ENCODE results near the gene MGAM2. TPM values are rescaled to one million over a fixed set of nuclear protein-coding genes. Genes with fewer than 3 reads are reported as not detected.

Gene MGAM2
- total and polyA plus RNA-seq, 2 experiments from 2014 or later = 0.03 TPM; not detected in 1

GRCh38 chr7:142142702-142143101 lies 31.2 kb downstream of the MGAM2 start:
- Histone ChIP-seq H3K36me3 (no peaks in the 10 kb centered on the region), H3K4me1 (ENCODE audit: low read depth) (peaks cover 4% of the 10 kb centered on the region), H3K27me3 (no peaks in the 10 kb centered on the region), H3K4me3 (no peak overlapping the region), H3K27ac (no peak overlapping the region), H3K9me3 (ENCODE audit: low read depth) (no peaks in the 10 kb centered on the region)
- TF ChIP-seq CTCF (IDR thresholded peaks at IDR 0.05; ENCODE audit: low read depth, low read length) = no peak
- DNase-seq (ENCODE audit: low read depth in 1 of 2, low spot score in 1 of 2) = no peak

- H3K27me3 ChIP-seq = no peaks in the 10 kb centered on the region
- no peaks in the 10 kb centered on the region for H3K36me3 ChIP-seq
- H3K9me3 ChIP-seq (ENCODE audit: low read depth) = no peaks in the 10 kb centered on the region
- no peak overlapping the region for H3K4me3 ChIP-seq
- H3K4me1 ChIP-seq (ENCODE audit: low read depth) = no peaks in the 10 kb centered on the region
- TF ChIP-seq CTCF (IDR thresholded peaks at IDR 0.05; ENCODE audit: low read depth, low read length) = no peak
- no peak for DNase-seq (ENCODE audit: low read depth in 1 of 2, low spot score in 1 of 2)
- no peak overlapping the region for H3K27ac ChIP-seq
These were observed 34.6 kb downstream of the MGAM2 start for GRCh38 chr7:142146124-142146523.

GRCh38 chr7:142150356-142150755 lies 38.8 kb downstream of the MGAM2 start:
- no peak for DNase-seq (ENCODE audit: low read depth in 1 of 2, low spot score in 1 of 2)
- no peaks in the 10 kb centered on the region for H3K4me1 ChIP-seq (ENCODE audit: low read depth)
- no peaks in the 10 kb centered on the region for H3K9me3 ChIP-seq (ENCODE audit: low read depth)
- H3K4me3 ChIP-seq = no peak overlapping the region
- no peaks in the 10 kb centered on the region for H3K36me3 ChIP-seq
- no peak for TF ChIP-seq CTCF (IDR thresholded peaks at IDR 0.05; ENCODE audit: low read depth, low read length)
- H3K27ac ChIP-seq = no peak overlapping the region
- H3K27me3 ChIP-seq = no peaks in the 10 kb centered on the region

GRCh38 chr7:142150869-142151268 lies 39.4 kb downstream of the MGAM2 start:
- H3K27ac ChIP-seq = no peak overlapping the region
- no peak for DNase-seq (ENCODE audit: low read depth in 1 of 2, low spot score in 1 of 2)
- no peaks in the 10 kb centered on the region for H3K27me3 ChIP-seq
- H3K4me3 ChIP-seq = no peak overlapping the region
- no peak for TF ChIP-seq CTCF (IDR thresholded peaks at IDR 0.05; ENCODE audit: low read depth, low read length)
- H3K4me1 ChIP-seq (ENCODE audit: low read depth) = no peaks in the 10 kb centered on the region
- H3K36me3 ChIP-seq = no peaks in the 10 kb centered on the region
- H3K9me3 ChIP-seq (ENCODE audit: low read depth) = no peaks in the 10 kb centered on the region

- Histone ChIP-seq H3K27me3 (no peaks in the 10 kb centered on the region), H3K36me3 (no peaks in the 10 kb centered on the region), H3K27ac (no peak overlapping the region), H3K9me3 (ENCODE audit: low read depth) (no peaks in the 10 kb centered on the region), H3K4me3 (no peak overlapping the region), H3K4me1 (ENCODE audit: low read depth) (no peaks in the 10 kb centered on the region)
- no peak for TF ChIP-seq CTCF (IDR thresholded peaks at IDR 0.05; ENCODE audit: low read depth, low read length)
- DNase-seq (ENCODE audit: low read depth in 1 of 2, low spot score in 1 of 2) = no peak
These were observed 40.6 kb downstream of the MGAM2 start for GRCh38 chr7:142152076-142152475.

GRCh38 chr7:142153400-142153799 lies 41.9 kb downstream of the MGAM2 start:
- TF ChIP-seq CTCF (IDR thresholded peaks at IDR 0.05; ENCODE audit: low read depth, low read length) = no peak
- H3K27ac ChIP-seq = no peak overlapping the region
- H3K4me3 ChIP-seq = no peak overlapping the region
- H3K27me3 ChIP-seq = no peaks in the 10 kb centered on the region
- no peaks in the 10 kb centered on the region for H3K9me3 ChIP-seq (ENCODE audit: low read depth)
- peak in 1 of 2 donors; percentile 25 for DNase-seq (ENCODE audit: low read depth in 1 of 2, low spot score in 1 of 2)
- H3K36me3 ChIP-seq = no peaks in the 10 kb centered on the region
- H3K4me1 ChIP-seq (ENCODE audit: low read depth) = no peaks in the 10 kb centered on the region
